Neural cell (in vitro differentiated cells): Measurements from ENCODE around the gene BAG1. TPM values are rescaled to one million over a fixed set of nuclear protein-coding genes. Genes with fewer than 3 reads are reported as not detected.

Source experiments
- H2AFZ ChIP-seq: fragments of 200-600, 300-800 bp; sonication (generic), shearing (Covaris generic); 2 replicates; pipeline ENCODE4 v1.6.0; 2014; ENCODE audit warnings: low read depth, mild to moderate bottlenecking, antibody characterized with exemption, low read length, moderate library complexity
- H3F3A ChIP-seq: fragments of 200-600 bp; shearing (Covaris generic); 2 replicates; pipeline ENCODE4 v1.6.1; 2016; ENCODE audit warnings: mild to moderate bottlenecking, moderate library complexity, mixed read lengths, antibody characterized with exemption, low read length; ENCODE audit not compliant: insufficient read depth, poor library complexity, severe bottlenecking
- H3K27ac ChIP-seq: fragments of 200-600, 300-800 bp; sonication (generic), shearing (Covaris generic); 2 replicates; pipeline ENCODE4 v1.5.1; 2014; ENCODE audit warnings: mild to moderate bottlenecking, low read length, moderate library complexity
- H3K27me3 ChIP-seq: fragments of 300-800, 200-600 bp; sonication (generic), shearing (Covaris generic); 2 replicates; pipeline ENCODE4 v1.6.0; 2014; ENCODE audit warnings: mild to moderate bottlenecking, low read depth, low read length, moderate library complexity; ENCODE audit not compliant: insufficient read depth
- H3K36me3 ChIP-seq: fragments of 300-800, 200-600 bp; sonication (generic), shearing (Covaris generic); 2 replicates; pipeline ENCODE4 v1.5.1; 2014; ENCODE audit warnings: mild to moderate bottlenecking, antibody characterized with exemption, low read length, moderate library complexity; ENCODE audit not compliant: insufficient read depth
- H3K4me2 ChIP-seq: fragments of 300-800, 200-600 bp; sonication (generic), shearing (Covaris generic); 2 replicates; pipeline ENCODE4 v1.6.0; 2014; ENCODE audit warnings: mild to moderate bottlenecking, low read length
- H3K4me3 ChIP-seq: fragments of 300-800, 200-600 bp; sonication (generic), shearing (Covaris generic); 2 replicates; pipeline ENCODE4 v1.5.1; 2014; ENCODE audit warnings: mild to moderate bottlenecking, low read length, moderate library complexity
- H3K79me2 ChIP-seq: fragments of 200-600 bp; shearing (Covaris generic); replicated peaks from 2 replicates; pipeline ENCODE4 v1.6.0; 2014; ENCODE audit warnings: mild to moderate bottlenecking, low read length, moderate library complexity; ENCODE audit not compliant: insufficient read depth
- H3K9ac ChIP-seq: fragments of 300-800, 200-600 bp; sonication (generic), shearing (Covaris generic); 2 replicates; pipeline ENCODE4 v1.6.1; 2016; ENCODE audit warnings: mild to moderate bottlenecking, low read length, mixed read lengths
- H3K9me2 ChIP-seq: fragments of 200-600 bp; shearing (Covaris generic); 2 replicates; pipeline ENCODE4 v1.6.1; 2016; ENCODE audit warnings: mild to moderate bottlenecking, low read length, mixed read lengths; ENCODE audit not compliant: insufficient read depth
- H3K9me3 ChIP-seq: fragments of 200-600, 300-800 bp; sonication (generic), shearing (Covaris generic); 2 replicates; pipeline ENCODE4 v1.6.1; 2016; ENCODE audit warnings: mild to moderate bottlenecking, mixed run types, low read length, moderate library complexity, mixed read lengths
- H4K20me1 ChIP-seq: fragments of 200-600 bp; shearing (Covaris generic); 2 replicates; pipeline ENCODE4 v1.6.1; 2016; ENCODE audit warnings: mild to moderate bottlenecking, mixed run types; ENCODE audit not compliant: insufficient read depth
- CTCF ChIP-seq: fragments of 450-650 bp; IDR thresholded peaks from 2 replicates; pipeline ENCODE4 v1.5.1; 2014; ENCODE audit warnings: antibody characterized with exemption, mild to moderate bottlenecking, moderate library complexity; ENCODE audit not compliant: poor library complexity, severe bottlenecking
- EP300 ChIP-seq: fragments of 450-650 bp; conservative IDR thresholded peaks from 2 replicates; pipeline ENCODE4 v1.6.1; 2014; ENCODE audit warnings: antibody characterized with exemption, mild to moderate bottlenecking, moderate library complexity; ENCODE audit not compliant: poor library complexity, severe bottlenecking
- EZH2 ChIP-seq: fragments of 200-600, 300-800 bp; shearing (Covaris generic), sonication (generic); IDR thresholded peaks from 2 replicates; pipeline ENCODE4 v1.6.1; 2014; ENCODE audit warnings: antibody characterized with exemption, low read length, borderline replicate concordance, mild to moderate bottlenecking; ENCODE audit not compliant: insufficient read depth, poor library complexity, severe bottlenecking
- MXI1 ChIP-seq: fragments of 450-650 bp; conservative IDR thresholded peaks from 2 replicates; pipeline ENCODE4 v1.6.1; 2014; ENCODE audit warnings: antibody characterized with exemption, mild to moderate bottlenecking; ENCODE audit not compliant: poor library complexity, severe bottlenecking
- POLR2AphosphoS5 ChIP-seq: IDR thresholded peaks from 2 replicates; pipeline ENCODE4 v1.6.1; 2012
- RAD21 ChIP-seq: fragments of 450-650 bp; conservative IDR thresholded peaks from 2 replicates; pipeline ENCODE4 v1.6.1; 2014; ENCODE audit warnings: antibody characterized with exemption, mild to moderate bottlenecking, moderate library complexity
- REST ChIP-seq: IDR thresholded peaks from 2 replicates; pipeline ENCODE4 v1.6.1; 2012; ENCODE audit warnings: borderline replicate concordance
- SMC3 ChIP-seq: fragments of 450-650 bp; conservative IDR thresholded peaks from 2 replicates; pipeline ENCODE4 v1.6.1; 2014; ENCODE audit warnings: antibody characterized with exemption, mild to moderate bottlenecking, moderate library complexity; ENCODE audit not compliant: poor library complexity
- TAF1 ChIP-seq: IDR thresholded peaks from 2 replicates; pipeline ENCODE4 v1.6.1; 2012; ENCODE audit warnings: low read depth
- polyA plus RNA-seq: library from polyadenylated mRNA; depleted of rRNA; stranded (reverse); fragments of >200 nt; gene quantifications from 2 replicates; pipeline ENCODE4 v1.2.3, GENCODE V29; 2014

BAG1 gene
- polyA plus RNA-seq, 1 donor from 2014 or later, result 94.9 TPM

GRCh38 chr9:33202552-33203201 lies 61.8 kb downstream of the BAG1 start:
- H3K9me3 ChIP-seq, result no peaks in the 10 kb centered on the region
- H3K27ac ChIP-seq, result no peak overlapping the region
- H3K79me2 ChIP-seq, result no peaks in the 10 kb centered on the region
- H4K20me1 ChIP-seq, result no peaks in the 10 kb centered on the region
- TF ChIP-seq TAF1 (no peak), POLR2AphosphoS5 (no peak), REST (no peak), CTCF (no peak), EP300 (no peak), RAD21 (no peak), SMC3 (no peak), MXI1 (no peak), EZH2 (no peak)
- no peaks in the 10 kb centered on the region for H3K9me2 ChIP-seq
- no peaks in the 10 kb centered on the region for H3F3A ChIP-seq
- H3K9ac ChIP-seq, result no peak overlapping the region
- H3K36me3 ChIP-seq, result no peaks in the 10 kb centered on the region
- H2AFZ ChIP-seq, result no peak overlapping the region
- H3K4me3 ChIP-seq, result no peak overlapping the region
- no peak overlapping the region for H3K4me2 ChIP-seq
- H3K27me3 ChIP-seq, result no peaks in the 10 kb centered on the region

Other genes starting within 250 kb of the BAG1 start
- gene DNAJA1, start 239.4 kb downstream of the BAG1 start, polyA plus RNA-seq, result 470 and 547 TPM in 2 replicates
- 25.4 and 27.4 TPM in 2 replicates for gene SMU1, start 188.0 kb downstream of the BAG1 start, polyA plus RNA-seq
- 0.41 and 0.90 TPM in 2 replicates for gene B4GALT1, start 97.4 kb downstream of the BAG1 start, polyA plus RNA-seq
- not detected in 2 replicates for gene SPINK4, start 24.5 kb downstream of the BAG1 start, polyA plus RNA-seq
- 261 and 286 TPM in 2 replicates for gene CHMP5, start 341 bp upstream of the BAG1 start, polyA plus RNA-seq
- 14.3 and 14.7 TPM in 2 replicates for gene NFX1, start 25.8 kb upstream of the BAG1 start, polyA plus RNA-seq
- not detected in 2 replicates for gene AQP7, start 137.9 kb upstream of the BAG1 start, polyA plus RNA-seq
- 0.76 TPM in 1 of 2 replicates, not detected in the other for gene AQP3, start 182.9 kb upstream of the BAG1 start, polyA plus RNA-seq
- 15.5 and 17.8 TPM in 2 replicates for gene NOL6, start 209.2 kb upstream of the BAG1 start, polyA plus RNA-seq